ENCODE results near the gene PGLYRP4.
"Not testable (repeated sequence)": the region's sequence is repeated elsewhere in the genome, so short reads cannot be mapped to it uniquely, and the experiment has no call there.

PGLYRP4 gene

GRCh38 chr1:153356392-153357075 is 7.9 kb upstream of the PGLYRP4 start:
- DNase-seq (ENCODE audit: low read depth), result no peak

- DNase-seq (ENCODE audit: low read depth), result no peak
Observed at GRCh38 chr1:153355445-153356071, 6.9 kb upstream of the PGLYRP4 start.

- DNase-seq (ENCODE audit: low read depth), result no peak
Observed at GRCh38 chr1:153354515-153355193, 6.0 kb upstream of the PGLYRP4 start.

GRCh38 chr1:153353226-153353947 is 4.7 kb upstream of the PGLYRP4 start:
- DNase-seq (ENCODE audit: low read depth), result no peak

GRCh38 chr1:153352523-153352922 is 3.9 kb upstream of the PGLYRP4 start:
- DNase-seq (ENCODE audit: low read depth), result peak; percentile 20

GRCh38 chr1:153350321-153350957 is 1.8 kb upstream of the PGLYRP4 start:
- no peak for DNase-seq (ENCODE audit: low read depth)

GRCh38 chr1:153349363-153350320 is 1.0 kb upstream of the PGLYRP4 start:
- no peak for DNase-seq (ENCODE audit: low read depth)

GRCh38 chr1:153347856-153348255 is 785 bp downstream of the PGLYRP4 start:
- DNase-seq (ENCODE audit: low read depth), result no peak

- DNase-seq (ENCODE audit: low read depth), result not testable (repeated sequence)
Observed at GRCh38 chr1:153347049-153347448, 1.6 kb downstream of the PGLYRP4 start.

- no peak for DNase-seq (ENCODE audit: low read depth)
Observed at GRCh38 chr1:153346077-153346723, 2.4 kb downstream of the PGLYRP4 start.

- no peak for DNase-seq (ENCODE audit: low read depth)
Observed at GRCh38 chr1:153345187-153346076, 3.2 kb downstream of the PGLYRP4 start.

GRCh38 chr1:153344718-153345025 is 4.0 kb downstream of the PGLYRP4 start:
- DNase-seq (ENCODE audit: low read depth), result no peak

GRCh38 chr1:153343811-153344717 is 4.6 kb downstream of the PGLYRP4 start:
- DNase-seq (ENCODE audit: low read depth), result no peak

- DNase-seq (ENCODE audit: low read depth), result no peak
Observed at GRCh38 chr1:153343040-153343681, 5.5 kb downstream of the PGLYRP4 start.

GRCh38 chr1:153342178-153342577 is 6.5 kb downstream of the PGLYRP4 start:
- no peak for DNase-seq (ENCODE audit: low read depth)

- DNase-seq (ENCODE audit: low read depth), result no peak
Observed at GRCh38 chr1:153341431-153341934, 7.2 kb downstream of the PGLYRP4 start.

GRCh38 chr1:153340356-153340755 is 8.3 kb downstream of the PGLYRP4 start:
- DNase-seq (ENCODE audit: low read depth), result no peak

- no peak for DNase-seq (ENCODE audit: low read depth)
Observed at GRCh38 chr1:153339802-153340201, 8.8 kb downstream of the PGLYRP4 start.
